BLaER1 treated with 17β-estradiol and CSF1 and Interleukin-3, amounts not matched to agents 10 nM and 100 nM (cell line): Measurements from ENCODE around the gene ADGRF3.
"Not testable (repeated sequence)": the region's sequence is repeated elsewhere in the genome, so short reads cannot be mapped to it uniquely, and the experiment has no call there.

Experiments
- H3K27ac ChIP-seq, 11 experiments: shearing (Covaris generic); formaldehyde crosslinking; 2 replicates each; pipeline ENCODE4 v1.8.1; 2022
- H3K27me3 ChIP-seq, 11 experiments: shearing (Covaris generic); formaldehyde crosslinking; 2 replicates each; pipeline ENCODE4 v1.8.1; 2022
- H3K36me3 ChIP-seq, 11 experiments: shearing (Covaris generic); formaldehyde crosslinking; 2 replicates each; pipeline ENCODE4 v1.8.1; 2022
- H3K4me1 ChIP-seq, 10 experiments: shearing (Covaris generic); formaldehyde crosslinking; 2 replicates each; pipeline ENCODE4 v1.8.1; 2022
- H3K4me2 ChIP-seq, 11 experiments: shearing (Covaris generic); formaldehyde crosslinking; 2 replicates each; pipeline ENCODE4 v1.8.1; 2022
- H3K4me3 ChIP-seq, 10 experiments: shearing (Covaris generic); formaldehyde crosslinking; 2 replicates each; pipeline ENCODE4 v1.8.1; 2022
- H3K9ac ChIP-seq, 11 experiments: shearing (Covaris generic); formaldehyde crosslinking; 2 replicates each; pipeline ENCODE4 v1.8.1; 2022
- H3K9me3 ChIP-seq, 11 experiments: shearing (Covaris generic); formaldehyde crosslinking; replicated peaks in 1 of 11; 2 replicates each; pipeline ENCODE4 v1.8.1; 2022
- H4K20me1 ChIP-seq, 11 experiments: shearing (Covaris generic); formaldehyde crosslinking; 2 replicates each; pipeline ENCODE4 v1.8.1; 2022
- Cebpa-rat ChIP-seq, 11 experiments: shearing (Covaris generic); IDR thresholded peaks; 2 replicates each; pipeline ENCODE4 v1.8.1; 2022

The ADGRF3 gene

DNA sequence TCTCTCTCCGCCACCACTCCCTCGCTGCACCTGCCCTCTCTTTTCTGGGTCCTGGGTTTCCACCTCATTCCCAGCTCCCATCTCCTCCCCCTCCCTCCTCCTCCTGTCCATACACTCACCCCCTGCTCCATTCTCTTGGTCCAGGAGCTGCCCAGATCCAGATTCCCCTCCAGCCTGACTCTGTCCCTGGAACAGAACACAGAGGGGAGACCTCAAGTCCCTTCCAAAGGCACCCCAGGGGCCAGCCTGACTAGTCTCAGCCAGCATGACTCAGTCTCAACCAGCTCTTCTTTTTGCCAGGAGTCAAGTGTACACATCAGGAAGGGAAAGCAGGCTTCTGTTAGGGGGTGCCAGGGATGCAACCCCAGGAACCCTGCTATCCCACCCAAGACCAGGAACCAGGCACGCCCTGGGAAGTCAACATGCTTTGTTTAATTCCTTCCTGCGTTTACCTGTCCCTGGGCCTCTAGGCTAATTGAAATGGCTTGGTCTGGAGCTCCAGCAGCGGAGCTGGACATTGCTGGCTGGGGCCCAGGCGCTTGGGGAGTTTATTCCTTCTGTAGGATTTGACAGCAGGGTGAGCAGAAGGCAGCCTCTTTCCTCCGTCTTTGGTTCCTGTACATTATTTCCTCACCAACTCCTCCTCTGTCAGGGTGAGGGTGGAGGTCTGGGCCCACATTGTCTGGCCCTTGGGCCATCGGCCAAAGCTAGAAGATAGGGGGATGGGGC lies 29.0 kb downstream of the ADGRF3 start:
- Histone ChIP-seq H4K20me1 (no peaks in the 10 kb centered on the region), H3K4me1 (peaks cover 0 to 6% (median 5%) of the 10 kb centered on the region in 10 experiments; a peak in 4 of 20 replicates)
- no peak for TF ChIP-seq Cebpa-rat (IDR thresholded peaks at IDR 0.05)

DNA sequence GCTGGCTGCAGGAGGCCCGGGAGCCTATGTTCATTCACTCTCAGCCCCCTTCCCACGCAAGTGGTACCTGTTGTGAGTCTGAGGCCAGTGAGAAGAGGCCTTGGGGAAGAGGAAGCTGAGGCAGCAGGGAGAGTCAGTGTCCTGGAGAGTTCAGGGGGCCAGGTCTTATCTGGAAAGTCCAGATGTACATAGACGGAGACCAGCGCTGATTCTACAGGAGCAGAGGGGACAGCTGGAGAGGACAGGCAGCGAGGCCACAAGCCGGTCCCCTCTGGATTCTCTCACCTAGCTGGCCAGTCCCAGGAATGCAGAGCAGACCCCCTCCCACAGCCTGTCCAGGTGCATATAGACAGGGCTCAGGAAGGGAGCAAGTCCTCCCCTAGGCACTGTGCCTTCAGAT lies 29.7 kb downstream of the ADGRF3 start:
- no peak overlapping the region; a peak in 1 of 22 replicates for H3K27ac ChIP-seq
- H3K27me3 ChIP-seq, result no peaks in the 10 kb centered on the region
- H3K4me3 ChIP-seq, result no peak overlapping the region
- H3K9ac ChIP-seq, result 0 out of 22 replicates have a peak overlapping the region, but pooled peaks of 1 of the 11 experiments have one; percentile 13
- H3K9me3 ChIP-seq, result no peaks in the 10 kb centered on the region
- H3K36me3 ChIP-seq, result no peaks in the 10 kb centered on the region
- peaks cover 0 to 6% (median 5%) of the 10 kb centered on the region in 10 experiments; a peak in 4 of 20 replicates for H3K4me1 ChIP-seq
- H3K4me2 ChIP-seq, result no peak overlapping the region
- no peak for TF ChIP-seq Cebpa-rat (IDR thresholded peaks at IDR 0.05)
- no peaks in the 10 kb centered on the region for H4K20me1 ChIP-seq

More for the DNA sequence above, 29.0 kb downstream of the ADGRF3 start:
- Histone ChIP-seq H3K4me3 (no peak overlapping the region), H3K9me3 (no peaks in the 10 kb centered on the region), H3K9ac (no peak overlapping the region), H3K4me2 (no peak overlapping the region), H3K36me3 (no peaks in the 10 kb centered on the region), H3K27ac (no peak overlapping the region), H3K27me3 (no peaks in the 10 kb centered on the region)

GRCh38 chr2:26316041-26316440 lies 30.5 kb downstream of the ADGRF3 start:
- Histone ChIP-seq H3K4me1 (peaks cover 0 to 6% (median 5%) of the 10 kb centered on the region in 10 experiments; a peak in 4 of 20 replicates), H3K27me3 (no peaks in the 10 kb centered on the region), H3K36me3 (no peaks in the 10 kb centered on the region), H4K20me1 (no peaks in the 10 kb centered on the region), H3K4me2 (no peak overlapping the region), H3K4me3 (no peak overlapping the region), H3K9me3 (no peaks in the 10 kb centered on the region), H3K9ac (no peak overlapping the region), H3K27ac (no peak overlapping the region; a peak in 1 of 22 replicates)
- TF ChIP-seq Cebpa-rat (IDR thresholded peaks at IDR 0.05), result no peak

DNA sequence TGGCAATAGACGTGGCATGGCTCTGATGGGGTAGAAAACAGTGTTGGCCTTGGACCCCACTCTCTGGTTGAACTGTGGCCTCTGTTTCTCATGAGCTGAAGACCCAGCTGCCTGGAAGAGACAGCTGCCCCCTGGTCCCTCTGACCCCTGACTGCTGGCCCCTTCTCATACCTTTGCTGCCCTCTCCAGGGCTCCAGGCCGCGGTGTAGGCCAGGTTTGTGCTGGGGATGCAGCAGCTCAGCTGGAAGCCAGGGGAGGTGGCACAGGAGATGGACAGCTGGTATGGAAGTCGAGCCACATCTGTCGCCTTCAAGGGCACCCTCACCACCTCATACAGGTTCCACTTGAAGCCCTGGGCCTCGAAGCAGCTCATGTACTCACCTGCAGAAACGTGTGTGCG lies 32.3 kb downstream of the ADGRF3 start:
- Histone ChIP-seq H3K4me1 (peaks cover 0 to 6% (median 5%) of the 10 kb centered on the region in 10 experiments; a peak in 4 of 20 replicates), H3K9ac (no peak overlapping the region), H3K9me3 (no peaks in the 10 kb centered on the region), H3K27me3 (no peaks in the 10 kb centered on the region), H3K4me2 (no peak overlapping the region), H3K4me3 (no peak overlapping the region), H3K27ac (no peak overlapping the region), H3K36me3 (no peaks in the 10 kb centered on the region), H4K20me1 (no peaks in the 10 kb centered on the region; a peak in 1 of 22 replicates)
- no peak for TF ChIP-seq Cebpa-rat (IDR thresholded peaks at IDR 0.05)

- no peaks in the 10 kb centered on the region for H3K36me3 ChIP-seq
- H3K27ac ChIP-seq, result no peak overlapping the region
- H3K9ac ChIP-seq, result no peak overlapping the region
- no peaks in the 10 kb centered on the region for H3K27me3 ChIP-seq
- H3K9me3 ChIP-seq, result no peaks in the 10 kb centered on the region
- H3K4me2 ChIP-seq, result no peak overlapping the region; a peak in 1 of 22 replicates
- no peak for TF ChIP-seq Cebpa-rat (IDR thresholded peaks at IDR 0.05)
- peaks cover 0 to 5% (median 0%) of the 10 kb centered on the region in 10 experiments; a peak in 2 of 20 replicates for H3K4me1 ChIP-seq
- no peaks in the 10 kb centered on the region; a peak in 1 of 22 replicates for H4K20me1 ChIP-seq
- H3K4me3 ChIP-seq, result no peak overlapping the region
These were observed 33.1 kb downstream of the ADGRF3 start for GRCh38 chr2:26313446-26313845.

DNA sequence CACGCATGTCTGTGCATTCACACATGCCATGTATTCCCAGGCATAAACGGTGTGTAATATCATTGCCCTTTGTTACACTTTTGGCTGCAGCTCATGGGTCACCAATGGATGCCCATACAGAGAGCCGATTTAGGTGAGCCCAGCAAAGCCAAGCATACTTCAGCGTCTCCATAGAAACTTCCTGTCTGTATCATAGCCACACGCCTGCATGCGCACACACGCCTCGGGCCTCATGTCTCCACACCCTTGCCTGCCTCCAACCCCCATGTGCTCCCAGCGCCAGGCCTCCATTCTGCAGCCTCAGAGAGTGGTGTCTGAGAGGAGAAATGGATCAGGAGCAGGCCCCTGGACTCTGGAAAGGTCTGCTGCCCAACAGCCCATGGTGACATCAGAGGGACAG lies 34.1 kb downstream of the ADGRF3 start:
- Histone ChIP-seq H3K27ac (no peak overlapping the region), H3K9ac (no peak overlapping the region), H3K4me3 (no peak overlapping the region), H3K9me3 (no peaks in the 10 kb centered on the region), H4K20me1 (no peaks in the 10 kb centered on the region; a peak in 1 of 22 replicates), H3K4me1 (peaks cover 0 to 5% (median 0%) of the 10 kb centered on the region in 10 experiments; a peak in 1 of 20 replicates), H3K27me3 (no peaks in the 10 kb centered on the region), H3K4me2 (no peak overlapping the region), H3K36me3 (no peaks in the 10 kb centered on the region)
- TF ChIP-seq Cebpa-rat (IDR thresholded peaks at IDR 0.05), result no peak

DNA sequence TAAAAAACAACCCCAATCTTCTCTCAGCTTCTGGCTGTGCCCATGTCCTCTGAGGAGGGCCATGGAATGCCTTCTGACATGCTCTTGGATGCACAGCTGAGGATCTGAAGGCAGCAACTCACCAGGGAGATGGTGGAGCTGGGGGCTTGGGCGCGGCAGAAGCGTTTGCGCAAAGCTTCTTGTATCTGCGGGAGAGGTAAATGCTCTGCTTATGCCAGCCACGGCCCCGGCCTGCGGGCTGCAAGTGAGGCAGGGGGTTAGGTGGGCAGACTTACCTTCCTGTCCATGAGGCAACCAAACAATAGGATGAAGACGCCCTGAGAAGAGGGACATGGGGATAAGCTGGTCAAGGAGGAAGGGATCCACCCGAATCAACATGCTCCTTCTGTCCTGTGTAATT lies 36.7 kb downstream of the ADGRF3 start:
- Histone ChIP-seq H3K27me3 (no peaks in the 10 kb centered on the region), H3K9me3 (no peaks in the 10 kb centered on the region)
- no peak for TF ChIP-seq Cebpa-rat (IDR thresholded peaks at IDR 0.05)

DNA sequence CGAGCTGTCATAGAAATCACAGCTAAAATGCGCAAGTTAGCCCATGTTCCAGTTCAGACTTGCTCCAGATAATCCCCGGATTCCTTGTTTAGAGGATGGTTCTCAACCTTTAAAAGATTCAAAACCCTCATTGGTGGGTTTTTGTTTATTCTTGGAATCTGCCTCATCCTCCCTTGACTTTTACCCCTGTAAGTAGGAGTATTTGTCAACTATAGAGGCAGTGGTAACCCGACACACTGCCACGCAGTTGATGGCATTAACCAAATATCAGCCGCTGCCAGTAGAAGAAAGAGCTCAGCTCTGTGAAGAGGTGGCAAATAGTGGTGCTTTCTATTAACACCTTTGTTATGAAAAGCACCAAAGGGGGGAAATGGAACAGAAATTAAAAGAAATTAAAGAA lies 41.0 kb downstream of the ADGRF3 start:
- no peak overlapping the region for H3K4me2 ChIP-seq
- H4K20me1 ChIP-seq, result no peaks in the 10 kb centered on the region; a peak in 1 of 22 replicates
- no peak overlapping the region for H3K4me3 ChIP-seq
- H3K27me3 ChIP-seq, result no peaks in the 10 kb centered on the region
- no peaks in the 10 kb centered on the region for H3K9me3 ChIP-seq
- peaks cover 0 to 3% (median 3%) of the 10 kb centered on the region in 10 experiments; a peak in 17 of 20 replicates for H3K4me1 ChIP-seq
- no peak overlapping the region for H3K9ac ChIP-seq
- TF ChIP-seq Cebpa-rat (IDR thresholded peaks at IDR 0.05), result no peak
- H3K27ac ChIP-seq, result no peak overlapping the region
- H3K36me3 ChIP-seq, result no peaks in the 10 kb centered on the region

More for the DNA sequence above, 36.7 kb downstream of the ADGRF3 start:
- Histone ChIP-seq H3K27ac (no peak overlapping the region), H3K4me3 (no peak overlapping the region), H3K4me2 (no peak overlapping the region), H4K20me1 (no peaks in the 10 kb centered on the region; a peak in 1 of 22 replicates), H3K9ac (no peak overlapping the region), H3K4me1 (peaks cover 0 to 5% (median 0%) of the 10 kb centered on the region in 10 experiments; a peak in 1 of 20 replicates), H3K36me3 (no peaks in the 10 kb centered on the region)

GRCh38 chr2:26305094-26305493 lies 41.5 kb downstream of the ADGRF3 start:
- not testable (repeated sequence) for H3K4me2 ChIP-seq, H3K27ac ChIP-seq, H3K4me1 ChIP-seq, H3K36me3 ChIP-seq, H3K9me3 ChIP-seq, H3K9ac ChIP-seq, H3K27me3 ChIP-seq, H4K20me1 ChIP-seq, H3K4me3 ChIP-seq

- TF ChIP-seq Cebpa-rat (IDR thresholded peaks at IDR 0.05), result no peak
- Histone ChIP-seq H3K4me2 (no peak overlapping the region), H3K27ac (no peak overlapping the region), H3K9me3 (no peaks in the 10 kb centered on the region), H4K20me1 (no peaks in the 10 kb centered on the region), H3K4me1 (peaks cover 9 to 26% (median 23%) of the 10 kb centered on the region in 10 experiments), H3K9ac (no peak overlapping the region), H3K36me3 (no peaks in the 10 kb centered on the region), H3K4me3 (no peak overlapping the region), H3K27me3 (no peaks in the 10 kb centered on the region)
These were observed 43.7 kb downstream of the ADGRF3 start for GRCh38 chr2:26302846-26303245.
